ENCODE measurements around the gene CTTN.
"Not testable (repeated sequence)": the region's sequence is repeated elsewhere in the genome, so short reads cannot be mapped to it uniquely, and the experiment has no call there.

The CTTN gene

GRCh38 chr11:70445091-70445490 lies 46.8 kb downstream of the CTTN start:
- H3K9ac ChIP-seq (ENCODE audit: low read length), result no peak overlapping the region
- peaks cover 4% of the 10 kb centered on the region for H3K9me3 ChIP-seq (ENCODE audit: low read length)
- H3K4me3 ChIP-seq (ENCODE audit: low read depth in 1 of 2, low read length in 2 of 2), result no peak overlapping the region
- H3K27me3 ChIP-seq (ENCODE audit: control insufficient read depth in 1 of 2, insufficient read depth in 2 of 2, low read length in 2 of 2), result no peaks in the 10 kb centered on the region
- no peaks in the 10 kb centered on the region for H3K36me3 ChIP-seq (ENCODE audit: insufficient read depth, low read length)
- no peaks in the 10 kb centered on the region for H3K4me1 ChIP-seq (ENCODE audit: insufficient read depth, low read length)
- H3K27ac ChIP-seq (ENCODE audit: low read depth, low read length), result no peak overlapping the region

DNA sequence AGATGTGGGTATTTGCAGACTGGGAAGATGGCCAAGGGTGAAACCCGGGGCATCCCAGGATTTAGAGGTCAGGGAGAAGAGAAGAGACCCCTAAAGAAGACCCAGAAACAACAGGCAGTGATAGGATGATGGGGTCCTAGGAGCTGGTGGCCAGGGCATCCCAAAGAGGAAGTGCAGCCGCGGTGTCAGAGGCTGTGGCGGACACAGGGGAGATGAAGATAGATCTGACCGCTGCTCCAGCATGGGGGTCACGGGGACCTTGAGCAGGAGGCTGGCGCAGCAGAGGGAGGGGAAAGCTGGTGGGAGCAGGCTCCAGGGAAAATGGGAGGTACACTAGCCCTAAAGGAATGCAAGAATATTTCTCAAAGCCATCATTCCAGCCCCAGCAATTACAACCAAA lies 47.3 kb downstream of the CTTN start:
- no peak overlapping the region for H3K27ac ChIP-seq (ENCODE audit: low read depth, low read length)
- H3K27me3 ChIP-seq (ENCODE audit: control insufficient read depth in 1 of 2, insufficient read depth in 2 of 2, low read length in 2 of 2), result no peaks in the 10 kb centered on the region
- no peak overlapping the region for H3K4me3 ChIP-seq (ENCODE audit: low read depth in 1 of 2, low read length in 2 of 2)
- H3K4me1 ChIP-seq (ENCODE audit: insufficient read depth, low read length), result no peaks in the 10 kb centered on the region
- no peaks in the 10 kb centered on the region for H3K36me3 ChIP-seq (ENCODE audit: insufficient read depth, low read length)
- no peak overlapping the region for H3K9ac ChIP-seq (ENCODE audit: low read length)
- peaks cover 4% of the 10 kb centered on the region for H3K9me3 ChIP-seq (ENCODE audit: low read length)

- peaks cover 4% of the 10 kb centered on the region for H3K9me3 ChIP-seq (ENCODE audit: low read length)
- no peak overlapping the region for H3K4me3 ChIP-seq (ENCODE audit: low read depth in 1 of 2, low read length in 2 of 2)
- H3K27ac ChIP-seq (ENCODE audit: low read depth, low read length), result no peak overlapping the region
- H3K27me3 ChIP-seq (ENCODE audit: control insufficient read depth in 1 of 2, insufficient read depth in 2 of 2, low read length in 2 of 2), result no peaks in the 10 kb centered on the region
- no peak overlapping the region for H3K9ac ChIP-seq (ENCODE audit: low read length)
- H3K4me1 ChIP-seq (ENCODE audit: insufficient read depth, low read length), result no peaks in the 10 kb centered on the region
- no peaks in the 10 kb centered on the region for H3K36me3 ChIP-seq (ENCODE audit: insufficient read depth, low read length)
Measured at GRCh38 chr11:70448983-70449567, 50.7 kb downstream of the CTTN start.

- no peaks in the 10 kb centered on the region for H3K36me3 ChIP-seq (ENCODE audit: insufficient read depth, low read length)
- no peak overlapping the region for H3K27ac ChIP-seq (ENCODE audit: low read depth, low read length)
- no peaks in the 10 kb centered on the region for H3K4me1 ChIP-seq (ENCODE audit: insufficient read depth, low read length)
- H3K4me3 ChIP-seq (ENCODE audit: low read depth in 1 of 2, low read length in 2 of 2), result no peak overlapping the region
- H3K27me3 ChIP-seq (ENCODE audit: control insufficient read depth in 1 of 2, insufficient read depth in 2 of 2, low read length in 2 of 2), result no peaks in the 10 kb centered on the region
- H3K9ac ChIP-seq (ENCODE audit: low read length), result no peak overlapping the region
- no peaks in the 10 kb centered on the region for H3K9me3 ChIP-seq (ENCODE audit: low read length)
Measured at GRCh38 chr11:70454197-70454767, 56.0 kb downstream of the CTTN start.

DNA sequence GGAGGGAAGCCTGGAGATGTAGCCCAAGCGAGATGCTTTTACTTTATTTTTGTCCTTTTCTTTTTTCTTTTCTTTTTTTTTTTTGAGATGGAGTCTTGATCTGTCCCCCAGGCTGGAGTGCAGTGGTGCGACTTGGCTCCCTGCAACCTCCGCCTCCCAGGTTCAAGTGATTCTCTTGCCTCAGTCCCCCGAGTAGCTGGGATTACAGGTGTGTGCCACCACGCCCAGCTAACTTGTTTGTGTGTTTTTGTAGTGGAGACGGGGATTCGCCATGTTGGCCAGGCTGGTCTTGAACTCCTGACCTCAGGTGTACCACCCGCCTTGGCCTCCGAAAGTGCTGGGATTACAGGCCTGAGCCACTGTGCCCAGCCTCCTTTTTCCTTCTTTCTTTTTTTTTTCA lies 56.5 kb downstream of the CTTN start:
- not testable (repeated sequence) for H3K4me1 ChIP-seq (ENCODE audit: insufficient read depth, low read length); H3K27ac ChIP-seq (ENCODE audit: low read depth, low read length); H3K9me3 ChIP-seq (ENCODE audit: low read length); H3K9ac ChIP-seq (ENCODE audit: low read length); H3K36me3 ChIP-seq (ENCODE audit: insufficient read depth, low read length); H3K4me3 ChIP-seq (ENCODE audit: low read depth in 1 of 2, low read length in 2 of 2); H3K27me3 ChIP-seq (ENCODE audit: control insufficient read depth in 1 of 2, insufficient read depth in 2 of 2, low read length in 2 of 2)

DNA sequence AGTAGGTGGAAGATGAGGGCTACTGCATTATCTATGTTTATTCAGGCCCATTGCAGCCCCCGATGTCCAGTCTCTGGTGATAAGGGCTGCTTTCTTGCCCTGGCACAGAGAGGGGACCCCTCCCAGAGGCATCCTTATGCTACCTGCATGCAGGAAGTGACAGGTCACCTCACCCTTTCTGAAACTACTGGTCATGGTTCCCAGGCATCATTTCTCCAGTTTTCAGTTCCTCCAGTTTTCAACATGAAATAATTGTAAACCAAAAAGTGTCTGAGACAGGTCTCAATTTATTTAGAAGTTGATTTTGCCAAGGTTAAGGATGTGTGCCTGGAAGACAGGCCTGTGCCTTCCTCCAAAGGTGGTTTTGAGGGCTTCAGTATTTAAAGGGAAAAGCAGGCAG lies 57.0 kb downstream of the CTTN start:
- Histone ChIP-seq H3K4me1 (ENCODE audit: insufficient read depth, low read length) (no peaks in the 10 kb centered on the region), H3K9ac (ENCODE audit: low read length) (no peak overlapping the region), H3K27me3 (ENCODE audit: control insufficient read depth in 1 of 2, insufficient read depth in 2 of 2, low read length in 2 of 2) (no peaks in the 10 kb centered on the region)

DNA sequence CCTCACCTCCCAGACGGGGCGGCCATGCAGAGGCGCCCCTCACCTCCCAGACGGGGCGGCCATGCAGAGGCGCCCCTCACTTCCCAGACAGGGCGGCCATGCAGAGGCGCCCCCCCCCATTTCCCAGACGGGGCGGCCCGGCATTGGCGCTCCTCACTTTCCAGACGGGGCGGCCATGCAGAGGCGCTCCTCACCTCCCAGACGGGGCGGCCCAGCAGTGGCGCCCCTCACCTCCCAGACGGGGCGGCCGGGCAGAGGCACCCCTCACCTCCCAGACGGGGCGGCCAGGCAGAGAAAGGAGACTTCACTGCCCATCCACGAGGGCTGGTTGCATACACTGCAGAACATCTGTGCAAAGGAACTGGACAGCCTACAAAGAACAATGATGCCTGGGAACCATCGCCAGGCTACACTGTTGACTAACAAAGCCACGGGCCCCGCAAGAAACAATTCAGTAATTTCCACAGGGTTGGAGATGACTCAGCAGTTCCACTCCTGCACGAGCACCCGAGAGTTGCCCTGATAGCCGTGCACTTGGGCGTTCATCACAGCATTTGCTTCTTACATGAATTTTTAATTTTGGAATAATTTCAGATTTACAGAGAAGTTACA lies 58.7 kb downstream of the CTTN start:
- Histone ChIP-seq H3K9ac (ENCODE audit: low read length) (no peak overlapping the region), H3K27ac (ENCODE audit: low read depth, low read length) (no peak overlapping the region), H3K9me3 (ENCODE audit: low read length) (no peaks in the 10 kb centered on the region), H3K27me3 (ENCODE audit: control insufficient read depth in 1 of 2, insufficient read depth in 2 of 2, low read length in 2 of 2) (peaks cover 0 to 6% of the 10 kb centered on the region in 2 donors), H3K4me3 (ENCODE audit: low read depth in 1 of 2, low read length in 2 of 2) (no peak overlapping the region), H3K36me3 (ENCODE audit: insufficient read depth, low read length) (no peaks in the 10 kb centered on the region), H3K4me1 (ENCODE audit: insufficient read depth, low read length) (no peaks in the 10 kb centered on the region)

More for the DNA sequence above, 57.0 kb downstream of the CTTN start:
- no peaks in the 10 kb centered on the region for H3K9me3 ChIP-seq (ENCODE audit: low read length)
- no peaks in the 10 kb centered on the region for H3K36me3 ChIP-seq (ENCODE audit: insufficient read depth, low read length)
- no peak overlapping the region for H3K4me3 ChIP-seq (ENCODE audit: low read depth in 1 of 2, low read length in 2 of 2)
- no peak overlapping the region for H3K27ac ChIP-seq (ENCODE audit: low read depth, low read length)

DNA sequence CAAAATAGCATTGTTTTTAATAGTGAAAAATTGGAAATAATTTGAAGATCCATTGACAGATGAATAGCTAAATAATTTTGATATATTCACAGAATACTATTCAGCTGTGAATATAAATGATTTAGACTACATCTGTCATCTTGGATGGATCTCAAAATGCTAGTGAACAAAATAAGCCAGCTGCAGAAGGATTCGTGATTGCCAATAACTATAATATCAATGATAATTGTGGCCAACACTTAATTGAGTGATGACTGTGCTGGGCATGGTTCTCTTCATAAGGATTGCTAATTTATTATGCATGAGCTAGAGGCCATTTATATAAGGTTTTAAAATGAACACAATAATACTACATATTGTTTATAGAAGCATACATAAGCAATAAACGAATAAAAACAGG lies 60.4 kb downstream of the CTTN start:
- Histone ChIP-seq H3K36me3 (ENCODE audit: insufficient read depth, low read length) (no peaks in the 10 kb centered on the region), H3K27me3 (ENCODE audit: control insufficient read depth in 1 of 2, insufficient read depth in 2 of 2, low read length in 2 of 2) (peaks cover 0 to 10% of the 10 kb centered on the region in 2 donors), H3K27ac (ENCODE audit: low read depth, low read length) (no peak overlapping the region), H3K4me3 (ENCODE audit: low read depth in 1 of 2, low read length in 2 of 2) (no peak overlapping the region), H3K4me1 (ENCODE audit: insufficient read depth, low read length) (no peaks in the 10 kb centered on the region), H3K9ac (ENCODE audit: low read length) (no peak overlapping the region), H3K9me3 (ENCODE audit: low read length) (no peaks in the 10 kb centered on the region)

DNA sequence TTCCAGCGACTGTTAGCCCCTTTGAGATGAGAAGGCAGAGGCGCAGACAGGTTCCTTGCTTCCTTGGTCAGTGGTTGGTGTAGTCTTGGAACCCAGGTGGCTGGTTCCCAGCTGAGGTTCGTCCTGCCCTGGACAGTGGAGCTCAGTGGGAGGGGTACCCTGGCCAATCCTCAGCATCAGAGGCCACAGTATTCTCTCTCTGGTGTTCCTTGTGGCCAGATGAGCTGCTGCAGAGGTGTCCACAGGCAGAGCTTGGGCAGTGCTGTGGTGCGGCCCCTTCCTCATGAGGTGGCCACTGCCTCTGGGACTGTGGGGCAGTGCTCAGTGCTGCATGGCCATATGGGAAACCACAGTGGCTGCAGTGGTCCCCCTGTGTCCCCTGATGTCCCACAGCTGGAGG lies 61.8 kb downstream of the CTTN start:
- H3K9me3 ChIP-seq (ENCODE audit: low read length), result no peaks in the 10 kb centered on the region
- no peak overlapping the region for H3K4me3 ChIP-seq (ENCODE audit: low read depth in 1 of 2, low read length in 2 of 2)
- H3K36me3 ChIP-seq (ENCODE audit: insufficient read depth, low read length), result no peaks in the 10 kb centered on the region

GRCh38 chr11:70460964-70461363 lies 62.6 kb downstream of the CTTN start:
- Histone ChIP-seq H3K9me3 (ENCODE audit: low read length) (no peaks in the 10 kb centered on the region), H3K9ac (ENCODE audit: low read length) (no peak overlapping the region), H3K4me1 (ENCODE audit: insufficient read depth, low read length) (no peaks in the 10 kb centered on the region), H3K27me3 (ENCODE audit: control insufficient read depth in 1 of 2, insufficient read depth in 2 of 2, low read length in 2 of 2) (peaks cover 0 to 10% of the 10 kb centered on the region in 2 donors), H3K4me3 (ENCODE audit: low read depth in 1 of 2, low read length in 2 of 2) (no peak overlapping the region), H3K36me3 (ENCODE audit: insufficient read depth, low read length) (no peaks in the 10 kb centered on the region), H3K27ac (ENCODE audit: low read depth, low read length) (no peak overlapping the region)

More for the DNA sequence above, 61.8 kb downstream of the CTTN start:
- no peaks in the 10 kb centered on the region for H3K4me1 ChIP-seq (ENCODE audit: insufficient read depth, low read length)
- no peak overlapping the region for H3K9ac ChIP-seq (ENCODE audit: low read length)
- no peak overlapping the region for H3K27ac ChIP-seq (ENCODE audit: low read depth, low read length)
- peaks cover 0 to 10% of the 10 kb centered on the region in 2 donors for H3K27me3 ChIP-seq (ENCODE audit: control insufficient read depth in 1 of 2, insufficient read depth in 2 of 2, low read length in 2 of 2)

GRCh38 chr11:70462818-70463477 lies 64.6 kb downstream of the CTTN start:
- Histone ChIP-seq H3K27me3 (ENCODE audit: control insufficient read depth in 1 of 2, insufficient read depth in 2 of 2, low read length in 2 of 2) (peaks cover 0 to 10% of the 10 kb centered on the region in 2 donors), H3K4me1 (ENCODE audit: insufficient read depth, low read length) (no peaks in the 10 kb centered on the region), H3K27ac (ENCODE audit: low read depth, low read length) (no peak overlapping the region), H3K9ac (ENCODE audit: low read length) (no peak overlapping the region), H3K36me3 (ENCODE audit: insufficient read depth, low read length) (no peaks in the 10 kb centered on the region), H3K9me3 (ENCODE audit: low read length) (no peaks in the 10 kb centered on the region), H3K4me3 (ENCODE audit: low read depth in 1 of 2, low read length in 2 of 2) (no peak overlapping the region)

Data from muscle layer of colon (tissue), 2 donors.